Stimulated activated effector memory CD8-positive, alpha-beta T cell treated with anti-CD3 and anti-CD28 coated beads, Interleukin-12 subunit alpha, Interleukin-12 subunit beta, amount 100 ng/mL, for 72 hours (primary cell): Measurements from ENCODE around the gene DAB1.

Experiments
- ATAC-seq: fragments of 150-1000 bp; cut with Tn5 transposase; 2 replicates; pipeline ENCODE4 v1.10.0; 2021
- DNase-seq, 2 donors: peaks; one replicate each; pipeline ENCODE4 v3.0.0; 2021 to 2022; ENCODE audit warnings: low spot score in 2 of 2
- H3K27ac Mint-ChIP-seq: one replicate; pipeline ENCODE4 v1.8.0; 2022; ENCODE audit warnings: mild to moderate bottlenecking, mixed read lengths
- H3K36me3 Mint-ChIP-seq: one replicate; pipeline ENCODE4 v1.8.0; 2022; ENCODE audit warnings: mild to moderate bottlenecking, mixed read lengths
- H3K4me1 Mint-ChIP-seq: one replicate; pipeline ENCODE4 v1.8.0; 2022; ENCODE audit warnings: mixed read lengths
- H3K4me3 Mint-ChIP-seq: one replicate; pipeline ENCODE4 v1.8.0; 2022; ENCODE audit warnings: mild to moderate bottlenecking, mixed read lengths
- H3K9me3 Mint-ChIP-seq: one replicate; pipeline ENCODE4 v1.8.0; 2022; ENCODE audit warnings: mixed read lengths

Gene DAB1

DNA sequence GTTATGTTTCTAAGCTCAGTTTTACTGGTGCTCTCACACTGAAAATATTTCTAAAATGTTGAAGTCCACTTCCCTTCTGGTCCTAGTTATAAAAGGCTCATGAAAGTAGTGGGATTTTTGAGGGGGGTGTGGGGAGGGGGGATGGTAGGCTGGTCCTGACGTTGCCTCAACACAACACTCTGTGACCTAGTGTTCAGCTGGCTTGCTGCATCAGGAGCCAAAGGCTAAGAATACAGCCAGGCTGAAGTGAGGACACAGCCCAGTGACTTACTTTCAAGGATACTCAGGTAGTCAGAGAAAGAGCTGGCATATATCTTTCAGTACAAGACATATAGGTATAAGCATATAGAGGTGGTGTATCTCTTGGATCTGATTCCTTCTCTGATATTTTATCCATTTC is 306.1 kb downstream of the DAB1 start:
- H3K27ac Mint-ChIP-seq = no peak overlapping the region
- H3K4me1 Mint-ChIP-seq = no peaks in the 10 kb centered on the region
- no peak overlapping the region for H3K4me3 Mint-ChIP-seq
- H3K9me3 Mint-ChIP-seq = no peaks in the 10 kb centered on the region
- ATAC-seq (no peak), DNase-seq (no peak)
- no peaks in the 10 kb centered on the region for H3K36me3 Mint-ChIP-seq

DNA sequence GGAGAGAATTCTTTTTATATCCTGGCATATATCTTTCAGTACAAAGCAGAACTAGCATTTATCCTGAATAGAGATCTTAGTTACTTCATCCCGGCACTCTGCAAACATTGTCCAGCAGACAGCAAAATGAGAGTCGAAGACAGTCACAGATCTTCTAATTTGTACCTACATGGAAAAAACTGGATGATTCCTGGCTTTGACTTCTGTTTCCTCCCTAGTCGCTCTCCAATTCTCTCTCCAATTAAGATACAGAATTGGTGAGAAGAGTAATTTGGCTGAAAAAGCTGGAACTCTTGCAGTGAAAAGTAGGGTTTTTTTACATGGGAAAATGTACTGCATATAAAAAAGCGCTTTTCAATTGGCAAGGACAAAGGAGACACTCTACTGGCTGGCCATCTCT is 307.0 kb downstream of the DAB1 start:
- H3K4me1 Mint-ChIP-seq = no peaks in the 10 kb centered on the region
- no peak overlapping the region for H3K4me3 Mint-ChIP-seq
- DNase-seq (no peak), ATAC-seq (no peak)
- no peak overlapping the region for H3K27ac Mint-ChIP-seq
- no peaks in the 10 kb centered on the region for H3K9me3 Mint-ChIP-seq
- H3K36me3 Mint-ChIP-seq = no peaks in the 10 kb centered on the region

DNA sequence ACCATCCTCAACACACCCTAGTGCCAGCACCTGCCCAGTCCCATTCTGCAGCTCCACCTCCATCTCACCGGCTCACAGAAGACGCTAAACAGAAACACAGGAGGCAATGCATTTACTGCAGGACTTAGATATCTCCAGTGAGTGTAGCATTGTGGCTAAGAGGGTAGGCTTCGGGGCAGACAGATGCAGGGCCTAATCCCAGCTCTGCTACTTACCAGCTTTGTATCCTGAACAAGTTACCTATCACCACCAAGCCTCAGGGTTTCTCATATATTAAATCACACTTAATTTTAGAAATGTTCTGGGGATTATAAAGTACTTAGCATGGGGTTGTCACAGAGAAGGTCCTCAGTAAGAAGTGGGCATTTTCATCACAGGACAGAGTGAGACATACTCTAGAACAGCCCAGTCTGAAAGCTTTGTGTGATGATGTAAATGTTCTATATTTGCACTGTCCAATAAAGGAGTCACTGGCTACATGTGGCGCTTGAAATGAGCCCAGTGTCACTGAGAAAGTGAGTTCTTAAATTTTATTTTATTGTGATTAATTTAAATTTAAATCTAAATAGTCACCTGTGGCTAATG is 308.7 kb downstream of the DAB1 start:
- H3K36me3 Mint-ChIP-seq = no peaks in the 10 kb centered on the region
- no peaks in the 10 kb centered on the region for H3K4me1 Mint-ChIP-seq
- ATAC-seq (no peak), DNase-seq (no peak)
- no peaks in the 10 kb centered on the region for H3K9me3 Mint-ChIP-seq
- no peak overlapping the region for H3K27ac Mint-ChIP-seq
- H3K4me3 Mint-ChIP-seq = no peak overlapping the region

DNA sequence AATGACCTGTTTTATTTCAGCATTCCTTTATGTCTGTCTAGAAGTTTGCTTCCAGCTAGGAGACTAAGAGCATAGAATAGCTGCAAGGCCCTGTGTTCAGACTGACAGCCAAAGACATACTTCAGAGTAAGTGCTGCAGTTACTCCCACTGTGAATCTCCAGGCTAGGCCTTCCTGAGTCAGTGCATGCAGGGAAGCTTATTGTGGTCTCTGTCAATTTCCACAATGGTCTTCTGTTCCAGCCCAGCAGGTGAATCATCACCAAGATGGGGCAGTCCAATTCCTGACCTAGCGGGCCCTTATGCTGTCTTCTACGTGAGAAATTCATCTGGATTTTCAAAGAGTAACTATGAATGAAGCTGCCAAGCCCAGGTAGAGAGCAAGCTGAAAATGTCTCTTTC is 311.7 kb downstream of the DAB1 start:
- H3K4me1 Mint-ChIP-seq = no peaks in the 10 kb centered on the region
- H3K4me3 Mint-ChIP-seq = no peak overlapping the region
- H3K27ac Mint-ChIP-seq = no peak overlapping the region
- ATAC-seq (no peak), DNase-seq (no peak)
- H3K9me3 Mint-ChIP-seq = no peaks in the 10 kb centered on the region
- H3K36me3 Mint-ChIP-seq = no peaks in the 10 kb centered on the region

DNA sequence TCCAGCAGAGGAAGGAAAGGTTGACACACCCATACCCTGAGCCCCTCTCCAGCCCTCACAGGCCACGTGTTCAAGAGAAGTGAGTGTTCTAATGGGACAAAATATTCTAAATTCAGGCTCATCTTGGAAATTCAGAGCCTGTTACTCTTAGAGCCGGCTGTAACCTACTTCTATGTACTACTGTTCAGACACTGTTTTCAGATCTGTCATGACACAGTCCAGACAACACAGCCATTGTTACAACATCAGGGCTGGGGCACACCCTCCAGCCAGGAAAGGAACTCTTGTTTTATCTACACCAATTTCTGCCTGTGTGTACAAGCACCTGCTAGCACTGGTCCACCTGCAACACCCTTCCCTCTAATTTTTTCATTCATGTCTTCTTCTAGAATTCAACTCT is 312.7 kb downstream of the DAB1 start:
- no peak overlapping the region for H3K4me3 Mint-ChIP-seq
- H3K9me3 Mint-ChIP-seq = no peaks in the 10 kb centered on the region
- no peak overlapping the region for H3K27ac Mint-ChIP-seq
- DNase-seq (no peak), ATAC-seq (no peak)
- H3K36me3 Mint-ChIP-seq = no peaks in the 10 kb centered on the region
- no peaks in the 10 kb centered on the region for H3K4me1 Mint-ChIP-seq

DNA sequence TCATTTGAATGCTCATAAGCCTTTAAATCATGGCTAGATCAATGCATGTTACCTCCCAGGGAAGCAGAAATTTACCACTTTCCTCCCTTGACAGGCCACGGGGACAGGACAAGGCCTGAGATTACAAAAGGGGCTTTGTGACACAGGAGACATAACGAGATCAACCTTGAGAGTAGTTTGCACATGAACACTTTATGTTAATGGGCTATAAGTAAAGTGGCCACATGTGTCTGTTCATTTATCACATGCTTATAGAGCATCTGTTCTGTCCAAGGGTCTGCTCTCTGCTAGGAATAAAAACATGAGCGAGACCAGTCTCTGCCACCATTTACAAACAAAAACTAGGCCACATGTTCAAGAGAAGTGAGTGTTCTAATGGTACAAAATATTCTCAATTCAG is 314.0 kb downstream of the DAB1 start:
- no peak overlapping the region for H3K27ac Mint-ChIP-seq
- no peak for DNase-seq
- no peak overlapping the region for H3K4me3 Mint-ChIP-seq
- H3K36me3 Mint-ChIP-seq = no peaks in the 10 kb centered on the region
- no peaks in the 10 kb centered on the region for H3K9me3 Mint-ChIP-seq
- H3K4me1 Mint-ChIP-seq = no peaks in the 10 kb centered on the region
- ATAC-seq = no peak

DNA sequence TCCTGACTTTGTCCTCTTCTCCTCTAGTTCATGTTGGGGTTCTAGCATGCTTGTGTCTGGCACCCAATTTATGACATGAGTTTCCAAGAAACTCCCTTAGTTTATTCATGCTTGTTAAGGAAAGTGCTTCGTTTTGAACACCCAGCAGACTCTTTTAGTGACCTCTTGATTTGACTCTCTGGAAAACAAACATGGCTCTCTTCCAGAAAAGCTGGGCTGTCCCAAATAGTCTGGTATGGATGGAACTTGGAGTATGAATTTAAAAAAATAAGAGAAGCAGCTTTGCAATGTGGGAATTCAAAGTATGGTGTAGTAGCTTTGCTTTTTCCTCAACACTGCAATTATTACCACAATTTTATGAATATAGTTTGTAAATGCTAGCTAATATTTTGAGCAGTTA is 314.6 kb downstream of the DAB1 start:
- Mint-ChIP-seq H3K4me1 (no peaks in the 10 kb centered on the region), H3K27ac (no peak overlapping the region), H3K4me3 (no peak overlapping the region), H3K36me3 (no peaks in the 10 kb centered on the region), H3K9me3 (no peaks in the 10 kb centered on the region)
- ATAC-seq (no peak), DNase-seq (no peak)

DNA sequence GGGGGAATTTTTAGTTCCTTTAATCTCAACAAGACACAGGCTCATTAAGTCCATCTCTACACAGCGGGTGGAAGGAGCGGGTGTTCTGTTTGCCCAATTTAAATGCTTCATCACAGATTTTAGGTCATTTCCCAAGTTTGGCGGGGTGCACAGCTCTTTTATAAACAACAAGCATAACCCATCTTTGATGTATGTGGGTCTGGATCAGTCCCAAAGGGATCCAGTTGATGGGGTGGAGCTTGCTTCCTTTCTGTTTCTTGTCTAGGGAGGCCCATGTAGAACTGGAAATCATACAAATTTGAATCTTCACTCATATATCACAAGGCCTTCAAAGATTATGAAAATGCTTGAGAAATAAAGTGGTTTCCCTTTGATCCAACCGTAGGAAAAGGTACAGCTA is 317.6 kb downstream of the DAB1 start:
- Mint-ChIP-seq H3K4me1 (no peaks in the 10 kb centered on the region), H3K36me3 (no peaks in the 10 kb centered on the region), H3K27ac (no peak overlapping the region), H3K4me3 (no peak overlapping the region), H3K9me3 (no peaks in the 10 kb centered on the region)
- ATAC-seq (no peak), DNase-seq (no peak)

DNA sequence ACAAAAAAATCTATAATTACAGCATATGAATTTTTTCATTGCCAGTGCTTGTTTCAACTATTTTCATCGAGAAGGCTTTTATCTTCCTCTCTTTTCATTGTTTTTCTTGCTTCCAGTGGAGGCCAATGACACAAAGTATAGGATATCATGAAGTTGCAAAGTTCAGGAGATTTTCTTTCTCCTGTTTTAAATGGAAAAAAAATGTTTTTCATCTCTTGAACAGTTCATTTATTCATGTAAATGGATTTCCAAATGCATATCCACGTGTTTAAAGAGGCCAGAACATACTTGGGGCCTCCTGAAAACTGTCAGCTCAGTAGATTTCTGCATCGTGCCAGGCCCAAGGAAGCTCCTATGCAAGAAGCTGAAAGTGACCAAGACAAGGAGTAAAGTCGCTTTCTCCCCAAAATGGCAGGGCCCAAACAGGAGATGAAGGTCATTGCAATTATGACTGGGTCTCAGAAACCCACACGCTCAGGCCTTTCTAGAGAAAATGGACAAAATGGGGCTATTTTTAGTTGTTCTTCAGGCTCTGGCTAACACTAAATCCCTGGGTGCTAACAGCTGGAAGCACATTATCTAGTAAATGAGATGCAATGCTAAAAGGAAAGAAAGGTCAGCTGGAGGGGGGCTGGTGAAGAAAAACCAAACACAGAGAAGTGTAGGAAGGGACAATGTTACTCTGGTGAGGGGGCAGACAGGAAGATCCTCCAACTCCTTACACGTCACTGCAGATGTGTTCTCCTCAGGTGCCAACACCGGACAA is 321.1 kb downstream of the DAB1 start:
- Mint-ChIP-seq H3K9me3 (no peaks in the 10 kb centered on the region), H3K4me1 (no peaks in the 10 kb centered on the region), H3K4me3 (no peak overlapping the region), H3K27ac (no peak overlapping the region), H3K36me3 (no peaks in the 10 kb centered on the region)
- no peak for DNase-seq
- ATAC-seq = no peak

DNA sequence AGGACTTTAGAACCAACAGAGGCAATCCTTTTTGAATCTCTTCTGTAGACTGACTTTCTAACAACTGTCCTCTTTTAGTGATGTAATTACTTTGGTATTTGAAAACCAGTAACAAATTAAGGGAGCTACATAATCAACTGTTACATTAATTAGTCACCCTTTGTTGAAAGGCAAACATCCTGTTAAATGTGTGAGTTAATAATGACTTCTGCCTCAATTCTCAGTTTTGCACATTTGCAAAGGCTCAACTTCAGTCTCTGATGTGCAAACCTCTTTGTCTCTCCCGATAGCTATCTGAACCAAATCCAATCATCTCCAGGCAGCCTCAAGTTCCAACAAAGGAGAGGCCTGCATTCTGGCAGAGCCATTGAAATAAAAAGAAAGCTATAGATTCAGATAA is 322.7 kb downstream of the DAB1 start:
- DNase-seq (no peak), ATAC-seq (no peak)
- Mint-ChIP-seq H3K27ac (no peak overlapping the region), H3K36me3 (no peaks in the 10 kb centered on the region), H3K4me3 (no peak overlapping the region), H3K4me1 (no peaks in the 10 kb centered on the region), H3K9me3 (no peaks in the 10 kb centered on the region)

DNA sequence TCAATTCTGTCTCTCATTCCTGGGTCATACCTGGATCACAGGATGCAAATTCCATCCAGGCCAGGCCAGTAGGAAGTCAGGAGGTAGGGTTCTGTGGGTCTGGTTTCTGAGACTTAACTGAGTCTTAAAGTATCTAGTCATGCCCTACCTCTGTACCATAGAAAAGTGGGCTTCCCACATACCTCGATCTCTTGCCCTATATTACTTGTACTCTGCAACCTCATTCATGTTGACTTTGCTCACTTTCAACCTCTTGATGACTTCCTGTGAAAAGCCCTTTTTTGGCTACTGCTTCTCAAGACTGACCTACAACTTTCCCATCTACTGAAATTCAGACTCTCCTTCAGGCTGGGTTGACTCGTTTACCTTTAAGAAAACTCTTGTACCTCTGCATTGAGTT is 329.1 kb downstream of the DAB1 start:
- Mint-ChIP-seq H3K4me1 (no peaks in the 10 kb centered on the region), H3K27ac (no peak overlapping the region), H3K36me3 (no peaks in the 10 kb centered on the region), H3K4me3 (no peak overlapping the region), H3K9me3 (no peaks in the 10 kb centered on the region)
- ATAC-seq (peak; percentile 56), DNase-seq (no peak)

DNA sequence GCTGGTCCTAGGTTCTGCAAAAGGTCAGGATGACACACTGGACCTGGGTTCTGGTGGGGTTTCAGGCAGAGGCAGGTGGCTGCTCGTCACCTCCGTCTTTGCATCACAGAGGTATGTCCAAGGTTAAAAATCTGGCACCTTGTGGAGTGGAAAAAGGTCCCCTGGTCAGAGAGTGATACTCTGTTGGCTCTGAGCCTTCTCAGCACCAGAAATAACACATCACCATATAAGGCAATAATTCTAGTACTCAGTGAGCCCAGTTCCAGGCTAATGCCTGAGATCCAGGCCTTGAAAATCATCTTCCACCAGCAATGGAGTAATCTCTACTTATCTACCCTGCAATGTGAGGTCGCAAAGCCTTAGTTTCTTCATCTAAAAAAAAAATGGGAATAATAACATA is 330.7 kb downstream of the DAB1 start:
- no peaks in the 10 kb centered on the region for H3K36me3 Mint-ChIP-seq

DNA sequence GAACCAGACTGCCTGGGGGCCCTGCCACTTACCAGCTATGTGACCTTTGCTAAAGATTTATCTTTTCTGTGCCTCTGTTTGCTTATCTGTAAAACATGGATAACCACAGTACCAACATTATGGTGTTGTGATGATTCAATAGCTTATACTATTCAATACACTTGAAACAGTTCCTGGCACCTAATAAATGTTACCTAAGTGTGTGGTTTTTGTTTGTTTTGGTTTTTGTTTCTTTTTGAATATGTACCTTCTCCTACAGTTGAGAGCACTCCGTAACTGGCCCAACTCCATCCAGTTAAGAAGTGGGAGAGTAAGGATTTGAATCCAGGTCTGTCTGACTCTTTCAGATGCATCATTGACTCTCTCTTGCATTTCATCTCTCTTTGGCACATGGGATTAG is 332.2 kb downstream of the DAB1 start:
- no peak overlapping the region for H3K4me3 Mint-ChIP-seq
- H3K27ac Mint-ChIP-seq = no peak overlapping the region
- no peaks in the 10 kb centered on the region for H3K9me3 Mint-ChIP-seq
- ATAC-seq (no peak), DNase-seq (no peak)
- H3K36me3 Mint-ChIP-seq = no peaks in the 10 kb centered on the region
- H3K4me1 Mint-ChIP-seq = no peaks in the 10 kb centered on the region

More for the DNA sequence above, 330.7 kb downstream of the DAB1 start:
- Mint-ChIP-seq H3K4me1 (no peaks in the 10 kb centered on the region), H3K4me3 (no peak overlapping the region), H3K9me3 (no peaks in the 10 kb centered on the region), H3K27ac (no peak overlapping the region)
- DNase-seq = no peak
- no peak for ATAC-seq

DNA sequence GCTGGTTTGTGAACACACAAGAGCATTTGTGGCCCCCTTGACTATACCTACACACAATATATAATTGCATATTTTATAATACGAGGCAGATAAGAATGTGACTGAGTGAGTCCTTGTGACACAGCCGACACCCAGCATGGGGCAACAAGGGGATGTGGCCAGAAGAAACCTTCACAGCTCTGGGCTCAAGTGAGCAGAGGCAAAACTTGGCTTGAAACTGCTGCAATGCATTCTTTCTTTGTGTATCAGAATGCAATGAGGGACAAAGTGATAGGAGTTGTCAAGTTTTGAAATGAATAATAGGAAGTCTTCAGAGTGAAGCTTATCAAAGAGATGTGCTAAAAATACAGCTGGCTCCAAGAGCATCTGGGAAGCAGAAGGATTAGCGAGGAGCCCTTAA is 334.0 kb downstream of the DAB1 start:
- Mint-ChIP-seq H3K36me3 (no peaks in the 10 kb centered on the region), H3K27ac (no peak overlapping the region), H3K4me1 (no peaks in the 10 kb centered on the region), H3K9me3 (no peaks in the 10 kb centered on the region), H3K4me3 (no peak overlapping the region)
- ATAC-seq (no peak), DNase-seq (no peak)

DNA sequence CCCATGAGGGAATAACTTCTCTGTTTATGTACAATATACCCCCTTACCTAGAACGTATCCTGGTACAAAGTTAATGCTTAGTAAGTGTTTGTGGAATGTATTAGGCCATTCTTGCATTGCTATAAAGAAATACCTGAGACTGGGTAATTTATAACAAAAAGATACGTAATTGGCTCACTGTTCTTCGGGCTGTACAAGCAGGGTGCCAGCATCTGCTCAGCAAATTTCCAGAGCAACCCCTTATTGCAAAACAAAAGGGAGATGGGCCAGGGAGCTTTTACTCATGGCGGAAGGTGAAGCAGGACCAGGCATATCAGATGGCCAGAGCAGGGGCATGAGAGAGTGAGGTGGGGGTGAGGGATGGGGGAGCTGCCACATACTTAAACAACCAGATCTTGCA is 334.6 kb downstream of the DAB1 start:
- H3K4me3 Mint-ChIP-seq = no peak overlapping the region
- H3K9me3 Mint-ChIP-seq = no peaks in the 10 kb centered on the region
- DNase-seq (no peak), ATAC-seq (no peak)
- H3K36me3 Mint-ChIP-seq = no peaks in the 10 kb centered on the region
- H3K4me1 Mint-ChIP-seq = no peaks in the 10 kb centered on the region
- H3K27ac Mint-ChIP-seq = no peak overlapping the region

DNA sequence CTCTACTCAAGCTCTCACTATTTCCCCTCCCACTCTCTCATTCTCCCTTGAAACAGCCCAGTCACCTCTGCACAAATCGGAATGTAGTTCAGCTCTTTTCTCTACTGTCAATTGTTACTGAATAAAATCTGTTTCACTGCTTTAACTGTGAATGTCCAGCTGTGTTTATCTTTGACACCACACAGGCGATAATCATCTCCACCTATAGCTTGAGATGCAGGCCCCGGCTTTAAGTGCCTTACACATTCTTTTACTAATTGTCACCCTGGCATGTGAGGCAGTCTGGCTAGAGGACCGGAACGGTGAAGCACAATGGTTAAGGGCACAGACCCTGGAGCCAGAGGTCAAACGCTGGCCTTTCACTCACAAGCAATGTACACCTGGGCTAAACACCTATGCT is 335.2 kb downstream of the DAB1 start:
- H3K36me3 Mint-ChIP-seq = no peaks in the 10 kb centered on the region
- no peak for ATAC-seq
- no peak overlapping the region for H3K4me3 Mint-ChIP-seq
- H3K9me3 Mint-ChIP-seq = no peaks in the 10 kb centered on the region
- no peak for DNase-seq
- no peak overlapping the region for H3K27ac Mint-ChIP-seq
- H3K4me1 Mint-ChIP-seq = no peaks in the 10 kb centered on the region
